Sciatic nerve (tissue), 2 donors: Measurements from ENCODE around the gene FUOM. TPM values are rescaled to one million over a fixed set of nuclear protein-coding genes. Genes with fewer than 3 reads are reported as not detected.

Experiments
- ATAC-seq: fragments of 200-7000 bp; cut with Tn5 transposase; one replicate; pipeline ENCODE4 v1.9.1; 2020; ENCODE audit warnings: mild to moderate bottlenecking, moderate library complexity
- DNase-seq: peaks from one replicate; pipeline ENCODE4 v3.0.0-alpha.2; 2020; ENCODE audit warnings: low spot score
- intact Hi-C: fragments of 100-400 bp; cut with DNase I; formaldehyde crosslinking; loops from one replicate; pipeline ENCODE4 v1.14.2; 2022
- total RNA-seq: library from RNA; stranded (reverse); fragmentation: NEBNext Ultra II Directional; extraction: Animal tissue kit (Norgen Biotek cat#: 25700); gene quantifications from one replicate; pipeline ENCODE4 v1.2.1, GENCODE V29; 2021
- donor health status: DM: no; HTN: no; CAD: no.
- donor health status: DM: no; HTN: no; CAD: no.

Gene FUOM
- total RNA-seq, 1 donor from 2014 or later, result 35.2 TPM

GRCh38 chr10:133338080-133339071 lies 19.4 kb downstream of the FUOM start:
- intact Hi-C loops, result no loop called here
- DNase-seq (no peak), ATAC-seq (no peak)

DNA sequence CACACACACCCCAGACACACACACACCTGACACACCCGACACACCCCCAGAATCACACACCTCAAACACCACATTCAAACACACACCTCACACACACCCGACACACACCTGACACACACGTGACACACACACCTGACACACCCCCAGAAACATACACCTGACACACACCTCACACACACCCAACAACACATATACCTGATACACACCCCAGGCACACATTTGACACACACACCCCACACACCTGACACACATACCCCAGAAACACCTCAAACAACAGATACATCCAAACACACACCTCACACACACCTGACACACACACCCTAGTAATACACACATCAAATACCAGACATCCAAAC lies 20.5 kb downstream of the FUOM start:
- intact Hi-C loops, result no loop called here
- DNase-seq, result no peak
- no peak for ATAC-seq

DNA sequence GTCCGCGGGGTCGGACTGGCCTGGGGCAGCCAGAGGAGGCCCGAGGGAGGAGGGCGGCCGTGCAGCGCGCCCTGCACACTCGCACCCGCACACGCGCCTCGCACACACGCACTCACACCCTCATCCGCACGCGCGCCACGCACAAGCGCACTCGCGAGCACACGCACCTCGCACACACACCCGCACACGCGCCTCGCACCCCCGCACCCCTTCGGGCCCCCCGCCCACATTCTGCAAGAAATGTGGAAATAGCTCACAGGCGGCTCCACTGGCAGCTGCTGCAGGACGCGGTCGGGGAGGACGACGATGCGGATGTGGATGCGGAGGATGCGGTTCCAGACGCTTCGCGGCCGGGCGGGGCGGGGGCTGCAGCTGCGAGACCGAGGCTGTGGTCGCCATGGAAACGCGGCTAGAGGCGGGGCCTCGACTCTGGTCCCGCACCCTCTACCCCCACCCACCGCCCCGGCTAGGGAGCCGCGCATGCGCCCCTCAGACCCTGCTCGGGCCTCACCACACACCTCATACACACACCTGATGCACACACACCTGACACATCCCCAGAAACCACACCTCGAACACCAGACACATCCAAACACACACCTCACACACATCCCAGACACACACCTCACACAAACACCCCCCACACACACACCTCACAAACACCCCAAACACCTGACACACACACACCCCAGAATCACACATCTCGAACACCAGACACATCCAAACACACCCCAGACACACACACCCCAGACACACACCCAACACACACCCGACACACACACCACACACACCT lies 21.0 kb downstream of the FUOM start, which contains the start of gene CALY:
Gene CALY, minus strand, starts transcription at position 320 of the 793 bp plus-strand sequence. CDS start 7,907 bp downstream, outside the sequence.
- intact Hi-C loops, result no loop called here
- no peak for ATAC-seq
- peak; percentile 66 for DNase-seq

DNA sequence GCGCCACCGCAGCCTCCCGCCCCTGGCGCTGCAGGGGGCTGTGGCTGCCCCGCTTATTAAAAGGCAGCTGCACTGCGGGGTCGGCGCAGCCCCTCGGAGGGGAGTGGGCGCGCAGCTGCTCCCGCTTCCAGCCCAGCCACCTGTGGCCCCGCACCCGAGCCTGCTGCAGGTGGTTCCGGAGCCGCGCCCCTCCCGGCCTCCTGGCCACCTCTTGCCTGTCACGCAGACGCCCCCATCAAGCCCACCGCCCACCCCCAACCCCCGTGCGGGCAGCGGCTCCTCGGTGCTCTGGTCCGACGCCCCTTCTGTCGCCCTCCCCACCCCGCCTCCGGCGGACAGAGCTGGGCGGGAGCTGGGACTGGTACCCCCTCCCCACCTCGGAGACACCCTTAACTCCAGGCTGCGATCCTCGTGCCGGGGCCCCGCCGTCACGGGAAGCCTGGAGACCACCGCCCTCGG lies 21.7 kb downstream of the FUOM start:
- ATAC-seq (no peak), DNase-seq (peak; percentile 59)
- intact Hi-C loops, result no loop called here

DNA sequence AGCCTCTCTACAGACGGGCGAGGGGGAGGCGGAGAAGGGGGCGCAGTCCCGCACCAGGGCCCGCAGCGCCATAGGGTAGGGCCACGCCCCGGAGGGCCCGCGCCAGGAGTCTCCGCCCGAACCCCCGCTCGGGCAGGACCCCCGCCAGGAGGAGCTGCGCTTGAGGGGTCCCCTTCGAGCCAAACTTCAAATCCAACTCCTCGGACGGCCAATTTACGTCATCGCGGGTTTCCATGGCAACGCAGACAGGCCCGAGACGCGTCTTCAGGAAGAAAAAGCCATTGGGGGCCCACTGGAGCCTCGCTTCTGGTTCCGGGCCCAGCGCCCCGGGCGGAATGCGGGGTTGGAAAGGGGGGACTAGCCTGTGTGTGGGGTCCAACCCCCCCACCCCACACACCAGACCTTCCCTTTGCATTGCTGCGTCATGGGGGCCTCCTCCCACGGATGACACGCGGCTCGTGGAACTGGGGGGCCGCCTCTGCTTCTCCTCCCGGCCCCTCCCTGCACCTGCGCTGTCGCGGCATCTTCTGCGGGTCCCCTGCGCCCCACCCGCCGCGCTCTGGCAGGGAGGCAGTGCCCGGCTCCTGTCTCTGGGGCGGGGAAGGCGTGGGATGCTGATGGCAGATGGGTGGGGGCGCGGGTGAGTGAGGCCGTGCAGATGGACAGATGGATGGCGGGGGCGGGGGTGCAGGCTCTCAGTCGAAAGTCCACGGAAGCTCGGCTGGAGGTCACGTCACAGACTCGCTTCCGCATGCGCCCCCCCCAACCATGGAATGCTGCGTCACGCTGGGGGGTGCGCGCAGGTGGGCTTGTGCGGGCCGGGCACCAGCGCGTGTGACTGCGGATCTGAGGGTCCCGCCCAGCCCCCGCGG lies 22.3 kb downstream of the FUOM start:
- intact Hi-C loops, result no loop called here
- peak; percentile 42 for ATAC-seq

GRCh38 chr10:133334503-133335245 lies 23.1 kb downstream of the FUOM start:
- peak; percentile 63 for DNase-seq
- peak; percentile 45 for ATAC-seq
- intact Hi-C loops, result no loop called here

More for the DNA sequence above, 22.3 kb downstream of the FUOM start:
- DNase-seq, result peak; percentile 87

GRCh38 chr10:133332936-133333699 lies 24.7 kb downstream of the FUOM start:
- intact Hi-C loops, result no loop called here
- no peak for ATAC-seq
- peak; percentile 52 for DNase-seq

DNA sequence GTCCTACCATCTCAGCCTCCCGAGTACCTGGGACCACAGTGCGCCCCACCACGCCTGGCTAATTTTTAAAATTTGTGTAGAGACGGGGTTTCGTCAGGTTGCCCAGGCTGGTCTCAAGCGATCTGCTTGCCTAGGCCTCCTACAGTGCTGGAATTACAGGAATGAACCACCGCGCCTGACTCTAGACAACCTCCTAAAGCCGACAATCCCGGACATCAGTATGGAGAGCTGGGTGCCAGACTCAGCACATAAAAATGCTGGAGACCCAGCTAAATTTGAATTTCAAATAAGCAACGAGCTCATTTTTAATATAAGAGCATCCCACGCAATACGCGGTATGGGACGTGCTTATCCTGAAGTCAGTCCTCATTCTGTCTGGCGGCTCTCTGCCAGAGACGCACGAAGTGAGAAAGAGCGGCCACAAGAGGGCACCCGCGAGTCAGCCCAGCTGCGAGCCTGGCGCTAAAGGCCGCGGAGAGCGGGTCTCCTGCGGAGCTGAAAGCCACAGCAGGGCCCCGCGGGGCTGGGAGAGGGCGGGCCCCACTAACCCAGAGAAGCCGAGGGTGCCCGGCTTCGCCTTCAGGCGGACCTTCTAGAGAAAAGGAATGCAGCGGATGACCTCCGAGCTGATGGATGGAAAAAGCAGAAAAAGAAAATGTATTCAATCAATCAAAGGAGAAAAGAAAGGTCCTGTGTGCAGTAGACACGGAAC lies 28.2 kb downstream of the FUOM start:
- intact Hi-C loops, result loop anchor here (10.0 kb wide), 1 partner anchor 195 kb away; the partner anchor contains the start of gene CYP2E1
- DNase-seq, result peak; percentile 94
- ATAC-seq, result peak; percentile 88

DNA sequence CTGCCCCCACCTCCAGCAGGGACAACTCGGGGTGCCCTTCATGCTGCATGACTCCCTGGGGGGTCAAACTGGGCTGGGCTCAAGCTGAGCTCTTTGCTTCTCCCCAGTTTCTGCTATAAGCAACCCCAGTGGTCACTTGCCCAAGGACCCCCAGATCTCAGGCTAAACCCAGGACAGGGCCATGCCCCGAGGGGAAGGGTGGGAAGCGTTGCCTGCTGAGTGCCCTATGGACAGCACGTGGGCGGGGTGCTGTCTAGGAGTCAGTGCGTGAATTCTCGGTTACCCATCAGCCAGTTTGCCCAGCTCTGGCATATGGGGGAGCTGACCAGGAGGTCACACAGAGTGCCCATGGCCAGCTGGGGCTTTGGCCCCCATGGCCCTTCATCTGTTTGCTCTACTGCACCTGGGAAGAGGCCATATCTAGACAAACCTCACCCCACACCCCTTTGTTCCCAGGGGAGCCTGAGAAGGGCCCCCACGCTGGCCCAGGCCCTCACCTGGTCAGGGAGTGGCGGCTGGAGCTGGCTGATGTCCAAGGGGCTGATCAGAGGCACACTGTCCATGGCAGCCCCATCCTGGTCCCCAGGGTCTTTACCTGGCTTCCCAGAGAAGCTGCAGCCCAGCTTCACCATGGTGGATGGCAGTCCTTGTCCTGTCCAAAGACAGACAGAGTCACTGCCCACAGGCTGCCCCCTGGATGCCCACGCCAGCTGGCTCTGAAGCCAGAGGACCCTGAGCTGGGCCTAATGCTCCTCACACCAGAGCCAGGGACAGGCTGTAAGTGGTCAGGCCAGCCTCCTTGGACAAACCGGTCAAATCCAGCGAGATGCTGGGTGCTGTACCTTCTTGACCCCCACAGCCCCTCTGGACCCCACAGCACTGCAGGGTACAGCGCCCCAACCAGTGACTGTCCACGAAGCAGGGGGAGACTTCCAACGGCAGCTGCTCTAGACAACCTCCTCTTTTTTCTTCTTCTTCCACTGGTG lies 29.2 kb downstream of the FUOM start:
- ATAC-seq, result no peak
- DNase-seq, result peak; percentile 57
- intact Hi-C loops, result loop anchor here (10.0 kb wide), 1 partner anchor 196 kb away; the partner anchor contains the start of gene CYP2E1

GRCh38 chr10:133327651-133328357 lies 30.0 kb downstream of the FUOM start:
- no peak for ATAC-seq
- intact Hi-C loops, result loop anchor here (10.0 kb wide), 1 partner anchor 197 kb away; the partner anchor contains the start of gene CYP2E1
- DNase-seq, result peak; percentile 55

GRCh38 chr10:133326745-133327650 lies 30.8 kb downstream of the FUOM start:
- no peak for ATAC-seq
- peak; percentile 49 for DNase-seq
- intact Hi-C loops, result loop anchor here (10.0 kb wide), 1 partner anchor 198 kb away; the partner anchor contains the start of gene CYP2E1

DNA sequence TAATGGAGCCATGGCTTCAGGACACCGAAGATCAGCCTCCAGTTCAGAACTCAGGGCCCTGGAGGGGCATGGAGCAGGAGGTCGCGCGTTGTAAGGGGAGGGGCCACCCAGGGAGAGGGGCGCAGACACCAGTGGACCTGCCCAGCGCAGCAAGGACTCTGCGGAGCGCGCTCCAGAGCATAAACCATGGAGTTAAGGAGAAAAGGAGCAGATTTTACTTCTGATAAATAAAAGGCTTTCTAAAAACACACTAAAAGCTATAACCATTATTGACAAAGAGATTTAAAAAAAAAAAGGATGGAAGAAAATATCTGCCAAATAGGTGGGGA lies 31.6 kb downstream of the FUOM start:
- intact Hi-C loops, result loop anchor here (10.0 kb wide), 1 partner anchor 199 kb away; the partner anchor contains the start of gene CYP2E1
- no peak for ATAC-seq

DNA sequence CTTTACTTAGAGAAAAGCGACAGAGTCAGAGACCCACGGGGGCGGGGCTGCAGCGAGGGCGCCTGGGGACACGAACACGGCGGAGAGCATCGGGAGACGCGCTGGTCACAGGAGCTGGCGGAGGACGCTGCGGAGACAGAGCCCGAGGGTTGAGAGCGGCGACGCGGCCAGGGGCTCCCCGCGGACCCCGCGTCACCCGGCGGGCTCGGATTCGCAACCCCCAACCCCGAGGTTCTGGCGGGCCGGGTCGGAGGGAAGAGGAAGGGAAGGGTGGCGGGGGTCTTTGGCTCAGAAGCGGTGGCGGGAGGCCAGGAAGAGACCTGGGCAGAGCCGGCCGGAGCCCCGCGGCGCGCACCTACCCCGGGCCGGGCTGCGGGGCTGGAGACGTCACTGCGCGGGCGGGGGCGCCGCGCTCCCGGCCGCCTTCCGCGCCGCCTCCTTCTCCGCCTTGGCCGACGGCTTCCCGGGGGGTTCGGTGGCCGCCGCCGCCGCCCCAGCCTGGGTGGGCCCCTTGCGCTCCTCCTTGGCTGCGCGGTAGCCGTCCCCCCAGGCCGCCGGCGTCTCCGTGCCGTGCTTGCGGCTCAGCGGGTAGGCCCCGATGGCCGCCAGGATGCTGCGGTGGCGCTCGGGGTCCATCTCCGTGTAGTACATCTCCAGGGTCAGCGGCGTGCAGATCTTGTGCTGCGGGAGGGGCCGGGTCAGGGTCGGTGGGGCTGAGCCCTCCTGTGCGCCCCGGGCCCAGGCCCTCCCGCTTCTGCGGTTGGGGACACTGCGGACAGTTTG lies 32.2 kb downstream of the FUOM start:
- ATAC-seq, result no peak
- intact Hi-C loops, result loop anchor here (10.0 kb wide), 1 partner anchor 199 kb away; the partner anchor contains the start of gene CYP2E1
- peak; percentile 56 for DNase-seq

More for the DNA sequence above, 31.6 kb downstream of the FUOM start:
- no peak for DNase-seq
